SK-N-SH (cell line): ENCODE results near the gene ASXL2.
"Not testable (repeated sequence)": the region's sequence is repeated elsewhere in the genome, so short reads cannot be mapped to it uniquely, and the experiment has no call there.

Experiments
- IRF3 ChIP-seq: fragments of 150-350 bp; IDR thresholded peaks from 2 replicates; pipeline ENCODE4 v1.6.1; 2016; ENCODE audit warnings: mild to moderate bottlenecking, low read depth, low read length
- TF ChIP-seq, protein P1 (sequence below): fragments of 200-600 bp; sonication (generic); IDR thresholded peaks from 2 replicates; pipeline ENCODE4 v1.6.1; 2017; ENCODE audit warnings: antibody characterized with exemption, mild to moderate bottlenecking, moderate library complexity

DNA sequence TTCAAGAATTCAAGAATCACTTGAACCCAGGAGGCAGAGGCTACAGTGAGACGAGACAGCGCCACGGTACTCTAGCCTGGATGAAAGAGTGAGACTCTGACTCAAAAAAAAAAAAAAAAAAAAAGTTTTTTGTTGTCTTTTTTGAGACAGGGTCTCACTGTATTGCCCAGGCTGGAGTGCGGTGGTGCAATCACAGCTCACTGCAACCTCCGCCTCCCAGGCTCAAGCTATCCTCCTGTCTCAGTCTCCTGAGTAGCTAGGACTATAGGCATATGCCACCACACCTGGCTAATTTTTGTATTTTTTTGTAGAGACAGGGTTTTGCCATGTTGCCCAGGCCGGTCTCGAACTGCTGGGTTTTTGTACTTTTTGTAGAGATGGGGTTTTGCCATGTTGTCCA is 28.9 kb downstream of the ASXL2 start:
- TF ChIP-seq, protein P1, sequence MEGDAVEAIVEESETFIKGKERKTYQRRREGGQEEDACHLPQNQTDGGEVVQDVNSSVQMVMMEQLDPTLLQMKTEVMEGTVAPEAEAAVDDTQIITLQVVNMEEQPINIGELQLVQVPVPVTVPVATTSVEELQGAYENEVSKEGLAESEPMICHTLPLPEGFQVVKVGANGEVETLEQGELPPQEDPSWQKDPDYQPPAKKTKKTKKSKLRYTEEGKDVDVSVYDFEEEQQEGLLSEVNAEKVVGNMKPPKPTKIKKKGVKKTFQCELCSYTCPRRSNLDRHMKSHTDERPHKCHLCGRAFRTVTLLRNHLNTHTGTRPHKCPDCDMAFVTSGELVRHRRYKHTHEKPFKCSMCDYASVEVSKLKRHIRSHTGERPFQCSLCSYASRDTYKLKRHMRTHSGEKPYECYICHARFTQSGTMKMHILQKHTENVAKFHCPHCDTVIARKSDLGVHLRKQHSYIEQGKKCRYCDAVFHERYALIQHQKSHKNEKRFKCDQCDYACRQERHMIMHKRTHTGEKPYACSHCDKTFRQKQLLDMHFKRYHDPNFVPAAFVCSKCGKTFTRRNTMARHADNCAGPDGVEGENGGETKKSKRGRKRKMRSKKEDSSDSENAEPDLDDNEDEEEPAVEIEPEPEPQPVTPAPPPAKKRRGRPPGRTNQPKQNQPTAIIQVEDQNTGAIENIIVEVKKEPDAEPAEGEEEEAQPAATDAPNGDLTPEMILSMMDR, result not testable (repeated sequence)
- not testable (repeated sequence) for TF ChIP-seq IRF3
